Mesothelial cell of epicardium (in vitro differentiated cells): ENCODE measurements around the gene DOLPP1. TPM values are rescaled to one million over a fixed set of nuclear protein-coding genes. Genes with fewer than 3 reads are reported as not detected.

ENCODE experiments used
- DNase-seq, 2 experiments: peaks; one replicate each; pipeline ENCODE4 v3.0.0; 2021; ENCODE audit warnings: low spot score in 2 of 2; ENCODE audit not compliant: unreplicated experiment in 2 of 2
- H3K27ac Mint-ChIP-seq: 2 replicates; pipeline ENCODE4 v1.8.0; 2021; ENCODE audit warnings: mixed read lengths
- H3K27me3 Mint-ChIP-seq: 2 replicates; pipeline ENCODE4 v1.8.0; 2021; ENCODE audit warnings: low read depth, mixed read lengths
- H3K36me3 Mint-ChIP-seq: 2 replicates; pipeline ENCODE4 v1.8.0; 2021; ENCODE audit warnings: mixed read lengths
- H3K4me1 Mint-ChIP-seq: 2 replicates; pipeline ENCODE4 v1.8.0; 2021; ENCODE audit warnings: mixed read lengths
- H3K4me3 Mint-ChIP-seq: 2 replicates; pipeline ENCODE4 v1.8.0; 2021; ENCODE audit warnings: mild to moderate bottlenecking, moderate library complexity, mixed read lengths
- H3K9me3 Mint-ChIP-seq: 2 replicates; pipeline ENCODE4 v1.8.0; 2021; ENCODE audit warnings: mixed read lengths
- total RNA-seq: library from RNA; stranded (reverse); gene quantifications from 3 replicates; pipeline ENCODE4 v1.2.1, GENCODE V29; 2021
- TF ChIP-seq, protein P1 (sequence below): fragments of 200-600 bp; sonication (generic); IDR thresholded peaks from one replicate; pipeline ENCODE4 v1.5.0; 2021; ENCODE audit warnings: antibody characterized with exemption; ENCODE audit not compliant: unreplicated experiment

Gene DOLPP1
- total RNA-seq, 1 donor from 2014 or later: 21.5 TPM

DNA sequence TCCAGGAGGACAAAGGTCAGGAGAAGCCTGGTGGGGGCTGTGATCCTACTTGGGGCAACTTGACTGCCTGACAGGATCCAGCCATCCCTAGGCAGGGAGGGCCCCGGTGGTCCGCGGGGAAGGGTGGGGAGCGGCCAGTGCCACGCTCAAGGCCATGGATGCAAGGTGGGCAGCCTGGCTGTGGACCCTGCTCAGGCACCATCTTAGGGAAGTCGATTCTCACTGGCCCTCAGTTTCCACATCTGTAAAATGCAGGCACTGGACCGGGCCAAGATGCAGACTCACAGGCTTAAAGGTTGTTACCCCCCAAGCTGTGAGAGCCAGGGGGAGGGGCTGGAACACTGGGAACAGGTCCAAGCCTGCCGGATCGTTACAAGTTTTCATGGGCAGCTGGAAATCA lies 8.7 kb upstream of the DOLPP1 start:
- H3K27me3 Mint-ChIP-seq: no peaks in the 10 kb centered on the region
- no peaks in the 10 kb centered on the region for H3K4me1 Mint-ChIP-seq
- H3K9me3 Mint-ChIP-seq: no peaks in the 10 kb centered on the region
- TF ChIP-seq, protein P1, sequence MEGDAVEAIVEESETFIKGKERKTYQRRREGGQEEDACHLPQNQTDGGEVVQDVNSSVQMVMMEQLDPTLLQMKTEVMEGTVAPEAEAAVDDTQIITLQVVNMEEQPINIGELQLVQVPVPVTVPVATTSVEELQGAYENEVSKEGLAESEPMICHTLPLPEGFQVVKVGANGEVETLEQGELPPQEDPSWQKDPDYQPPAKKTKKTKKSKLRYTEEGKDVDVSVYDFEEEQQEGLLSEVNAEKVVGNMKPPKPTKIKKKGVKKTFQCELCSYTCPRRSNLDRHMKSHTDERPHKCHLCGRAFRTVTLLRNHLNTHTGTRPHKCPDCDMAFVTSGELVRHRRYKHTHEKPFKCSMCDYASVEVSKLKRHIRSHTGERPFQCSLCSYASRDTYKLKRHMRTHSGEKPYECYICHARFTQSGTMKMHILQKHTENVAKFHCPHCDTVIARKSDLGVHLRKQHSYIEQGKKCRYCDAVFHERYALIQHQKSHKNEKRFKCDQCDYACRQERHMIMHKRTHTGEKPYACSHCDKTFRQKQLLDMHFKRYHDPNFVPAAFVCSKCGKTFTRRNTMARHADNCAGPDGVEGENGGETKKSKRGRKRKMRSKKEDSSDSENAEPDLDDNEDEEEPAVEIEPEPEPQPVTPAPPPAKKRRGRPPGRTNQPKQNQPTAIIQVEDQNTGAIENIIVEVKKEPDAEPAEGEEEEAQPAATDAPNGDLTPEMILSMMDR: no peak
- H3K36me3 Mint-ChIP-seq: peaks cover 5% of the 10 kb centered on the region
- no peak overlapping the region for H3K4me3 Mint-ChIP-seq
- no peak overlapping the region for H3K27ac Mint-ChIP-seq
- no peak for DNase-seq

DNA sequence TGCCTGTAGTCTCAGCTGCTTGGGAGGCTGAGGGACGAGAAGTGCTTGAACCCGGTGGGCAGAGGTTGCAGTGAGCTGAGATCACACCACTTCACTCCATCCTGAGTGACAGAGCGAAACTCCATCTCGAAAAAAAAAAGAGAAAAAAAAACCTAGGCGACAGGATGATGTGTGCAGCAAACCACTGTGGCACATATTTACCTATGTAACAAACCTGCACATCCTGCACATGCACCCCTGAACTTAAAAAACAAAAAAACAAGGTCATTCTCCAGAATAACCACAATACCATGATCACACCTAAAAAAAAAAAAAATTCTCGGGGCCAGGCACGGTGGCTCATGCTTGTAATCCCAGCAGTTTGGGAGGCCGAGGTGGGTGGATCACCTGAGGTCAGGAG lies 7.5 kb upstream of the DOLPP1 start:
- Mint-ChIP-seq H3K4me1 (no peaks in the 10 kb centered on the region), H3K9me3 (no peaks in the 10 kb centered on the region), H3K4me3 (no peak overlapping the region), H3K27ac (no peak overlapping the region), H3K36me3 (peaks cover 4% of the 10 kb centered on the region), H3K27me3 (no peaks in the 10 kb centered on the region)
- DNase-seq: no peak
- TF ChIP-seq, protein P1: no peak

DNA sequence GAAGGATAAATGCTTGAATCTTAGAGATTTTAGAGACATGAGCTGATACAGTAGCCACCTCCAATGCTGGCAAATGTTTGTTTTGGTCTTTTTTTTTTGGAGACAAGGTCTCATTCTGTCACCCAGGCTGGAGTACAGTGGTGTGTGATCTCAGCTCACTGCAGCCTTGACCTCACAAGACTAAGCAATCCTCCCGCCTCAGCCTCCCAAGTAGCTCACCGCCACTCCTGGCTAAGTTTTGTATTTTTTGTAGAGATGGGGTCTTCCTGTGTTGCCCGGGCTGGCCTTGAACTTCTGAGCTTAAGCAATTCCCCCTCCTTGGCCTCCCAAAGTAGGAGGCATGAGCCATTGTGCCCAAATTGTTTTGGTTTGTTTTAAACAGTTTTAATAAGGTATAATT lies 6.8 kb upstream of the DOLPP1 start:
- no peaks in the 10 kb centered on the region for H3K36me3 Mint-ChIP-seq
- no peaks in the 10 kb centered on the region for H3K27me3 Mint-ChIP-seq
- TF ChIP-seq, protein P1: no peak
- H3K4me1 Mint-ChIP-seq: no peaks in the 10 kb centered on the region
- H3K9me3 Mint-ChIP-seq: no peaks in the 10 kb centered on the region
- H3K4me3 Mint-ChIP-seq: no peak overlapping the region
- no peak for DNase-seq
- H3K27ac Mint-ChIP-seq: no peak overlapping the region

DNA sequence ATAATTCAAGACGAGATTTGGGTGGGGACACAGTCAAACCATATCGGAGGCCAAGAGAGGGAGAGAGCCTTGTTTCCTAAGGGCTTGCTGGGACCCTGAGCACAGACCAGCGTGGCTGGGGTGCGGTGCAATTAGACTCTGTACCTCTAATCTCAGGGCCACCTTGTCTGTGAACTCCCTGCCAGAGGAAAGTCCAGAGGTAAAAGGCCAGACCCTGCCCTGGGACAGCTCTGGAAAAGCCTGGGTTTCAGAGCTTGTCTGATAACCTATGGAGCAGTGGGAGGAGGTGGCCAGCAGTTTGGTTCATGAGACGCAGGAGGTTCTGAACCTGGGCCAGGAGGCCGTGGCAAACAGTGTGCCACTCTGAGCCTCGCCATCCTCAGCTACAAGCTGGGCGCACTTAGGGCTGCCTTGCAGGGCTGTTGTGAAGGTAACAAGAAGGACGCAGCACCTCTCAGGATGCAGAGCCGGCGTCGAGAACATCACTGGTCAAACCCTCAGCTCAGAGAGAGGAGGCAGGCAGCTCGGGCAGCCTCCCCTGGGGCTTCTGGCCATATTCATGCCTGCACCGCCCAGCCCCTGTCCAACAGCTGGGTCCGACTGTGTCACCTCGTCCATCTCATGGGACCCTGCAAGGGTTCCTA lies 4.8 kb upstream of the DOLPP1 start:
- DNase-seq: no peak
- H3K4me3 Mint-ChIP-seq: no peak overlapping the region
- TF ChIP-seq, protein P1: no peak
- no peak overlapping the region for H3K27ac Mint-ChIP-seq
- H3K9me3 Mint-ChIP-seq: no peaks in the 10 kb centered on the region
- no peaks in the 10 kb centered on the region for H3K27me3 Mint-ChIP-seq
- peaks cover 12% of the 10 kb centered on the region for H3K4me1 Mint-ChIP-seq
- H3K36me3 Mint-ChIP-seq: no peaks in the 10 kb centered on the region

DNA sequence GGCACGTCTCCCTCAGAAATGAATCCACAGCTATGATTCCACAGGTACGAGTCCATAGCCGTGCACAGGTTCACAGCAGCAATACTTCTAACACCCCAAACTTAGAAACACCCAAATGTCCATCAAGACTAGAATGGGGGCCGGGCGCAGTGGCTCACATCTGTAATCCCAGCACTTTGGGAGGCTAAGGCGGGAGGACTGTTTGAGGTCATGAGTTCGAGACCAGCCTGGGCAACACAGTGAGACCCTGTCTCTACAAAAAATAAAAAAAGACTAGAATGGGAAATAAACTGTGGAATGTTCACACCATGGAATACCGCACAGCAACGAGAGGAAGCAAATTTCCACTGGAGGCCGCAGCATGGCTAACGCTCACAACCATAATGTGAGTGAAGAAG lies 4.3 kb upstream of the DOLPP1 start:
- H3K27ac Mint-ChIP-seq: no peak overlapping the region
- H3K4me3 Mint-ChIP-seq: no peak overlapping the region
- peaks cover 12% of the 10 kb centered on the region for H3K4me1 Mint-ChIP-seq
- DNase-seq: no peak
- no peaks in the 10 kb centered on the region for H3K27me3 Mint-ChIP-seq
- TF ChIP-seq, protein P1: no peak
- H3K36me3 Mint-ChIP-seq: no peaks in the 10 kb centered on the region
- no peaks in the 10 kb centered on the region for H3K9me3 Mint-ChIP-seq

DNA sequence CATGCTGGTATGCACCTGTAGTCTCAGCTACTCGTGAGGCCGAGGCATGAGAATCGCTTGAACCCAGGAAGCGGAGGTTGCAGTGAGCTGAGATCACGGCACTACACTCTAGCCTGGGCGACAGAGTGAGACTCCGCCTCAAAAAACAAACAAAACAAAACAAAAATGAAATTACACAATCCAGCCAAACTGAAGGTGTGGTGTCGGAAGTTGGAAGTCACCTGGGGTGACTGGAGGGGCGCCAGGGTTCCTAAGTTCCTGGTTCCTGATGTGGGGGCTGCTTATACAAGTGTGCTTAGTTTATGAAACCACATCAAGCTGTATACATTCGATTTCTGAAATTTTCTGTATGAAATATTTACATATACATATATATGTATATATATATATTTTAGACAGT lies 3.7 kb upstream of the DOLPP1 start:
- DNase-seq: no peak
- no peak overlapping the region for H3K27ac Mint-ChIP-seq
- H3K36me3 Mint-ChIP-seq: no peaks in the 10 kb centered on the region
- no peaks in the 10 kb centered on the region for H3K9me3 Mint-ChIP-seq
- H3K4me3 Mint-ChIP-seq: no peak overlapping the region
- TF ChIP-seq, protein P1: no peak
- no peaks in the 10 kb centered on the region for H3K27me3 Mint-ChIP-seq
- H3K4me1 Mint-ChIP-seq: peaks cover 18% of the 10 kb centered on the region
